ENCODE data around the gene SLC39A10. TPM values are rescaled to one million over a fixed set of nuclear protein-coding genes. Genes with fewer than 3 reads are reported as not detected.

The SLC39A10 gene
- total RNA-seq, 4 donors from 2014 or later: 1.6 to 3.5 (median 2.1) TPM

- no peaks in the 10 kb centered on the region for H3K27me3 ChIP-seq
- in situ Hi-C loops (cut with MboI; ENCODE audit: low sequenced_read_pairs in 4 of 4): no loop called here
- TF ChIP-seq POLR2A (IDR thresholded peaks at IDR 0.05): no peak
- no peak for TF ChIP-seq CTCF (IDR thresholded peaks at IDR 0.05 in 4 of 5, conservative IDR thresholded peaks at IDR 0.05 in 1 of 5)
- H3K27ac ChIP-seq: no peak overlapping the region
- H3K4me1 ChIP-seq: no peaks in the 10 kb centered on the region
- intact Hi-C loops (cut with DNase I; ENCODE audit: low total_unique reads): no loop called here
- no peak overlapping the region for H3K4me3 ChIP-seq
- ATAC-seq: no peak
- no peak for DNase-seq
- no peaks in the 10 kb centered on the region for H3K36me3 ChIP-seq
- peaks cover 0 to 6% (median 0%) of the 10 kb centered on the region in 3 donors for H3K9me3 ChIP-seq
Observed at GRCh38 chr2:195700480-195700879, 43.5 kb downstream of the SLC39A10 start.

GRCh38 chr2:195706161-195706900, 49.3 kb downstream of the SLC39A10 start:
- ATAC-seq (no peak), DNase-seq (no peak)
- H3K36me3 ChIP-seq: peaks cover 0 to 6% of the 10 kb centered on the region in 2 donors
- intact Hi-C loops (cut with DNase I; ENCODE audit: low total_unique reads): no loop called here
- H3K27me3 ChIP-seq: no peaks in the 10 kb centered on the region
- no peaks in the 10 kb centered on the region for H3K9me3 ChIP-seq
- H3K4me3 ChIP-seq: no peak overlapping the region
- no peak overlapping the region for H3K27ac ChIP-seq
- in situ Hi-C loops (cut with MboI; ENCODE audit: low sequenced_read_pairs in 4 of 4): no loop called here
- no peaks in the 10 kb centered on the region for H3K4me1 ChIP-seq
- TF ChIP-seq CTCF (IDR thresholded peaks at IDR 0.05 in 4 of 5, conservative IDR thresholded peaks at IDR 0.05 in 1 of 5) (no peak), POLR2A (IDR thresholded peaks at IDR 0.05) (no peak)

- DNase-seq (no peak), ATAC-seq (no peak)
- intact Hi-C loops (cut with DNase I; ENCODE audit: low total_unique reads) (no loop called here), in situ Hi-C loops (cut with MboI; ENCODE audit: low sequenced_read_pairs in 4 of 4) (no loop called here)
- H3K27me3 ChIP-seq: no peaks in the 10 kb centered on the region
- TF ChIP-seq POLR2A (IDR thresholded peaks at IDR 0.05) (no peak), CTCF (IDR thresholded peaks at IDR 0.05 in 4 of 5, conservative IDR thresholded peaks at IDR 0.05 in 1 of 5) (no peak)
- peaks cover 0 to 22% of the 10 kb centered on the region in 2 donors for H3K36me3 ChIP-seq
- H3K4me1 ChIP-seq: no peaks in the 10 kb centered on the region
- H3K27ac ChIP-seq: no peak overlapping the region
- no peak overlapping the region for H3K4me3 ChIP-seq
- no peaks in the 10 kb centered on the region for H3K9me3 ChIP-seq
Observed at GRCh38 chr2:195709901-195710806, 53.1 kb downstream of the SLC39A10 start.

- Histone ChIP-seq H3K4me3 (no peak overlapping the region), H3K27ac (no peak overlapping the region), H3K4me1 (no peaks in the 10 kb centered on the region), H3K27me3 (no peaks in the 10 kb centered on the region), H3K36me3 (peaks cover 0 to 22% of the 10 kb centered on the region in 2 donors), H3K9me3 (no peaks in the 10 kb centered on the region)
- no peak for TF ChIP-seq POLR2A (IDR thresholded peaks at IDR 0.05)
- no peak for TF ChIP-seq CTCF (IDR thresholded peaks at IDR 0.05 in 4 of 5, conservative IDR thresholded peaks at IDR 0.05 in 1 of 5)
- ATAC-seq (no peak), DNase-seq (no peak)
- intact Hi-C loops (cut with DNase I; ENCODE audit: low total_unique reads): no loop called here
- in situ Hi-C loops (cut with MboI; ENCODE audit: low sequenced_read_pairs in 4 of 4): no loop called here
Observed at GRCh38 chr2:195711478-195711877, 54.5 kb downstream of the SLC39A10 start.
